Thymus (tissue), 11 donors: ENCODE results near the gene PLA2G4C. TPM values are rescaled to one million over a fixed set of nuclear protein-coding genes. Genes with fewer than 3 reads are reported as not detected.
"Not testable (repeated sequence)": the region's sequence is repeated elsewhere in the genome, so short reads cannot be mapped to it uniquely, and the experiment has no call there.

Experiments
- DNase-seq, 9 donors: peaks; one replicate each; pipeline ENCODE4 v3.0.0-alpha.2; 2013; ENCODE audit warnings: low spot score in 9 of 9, low read depth in 6 of 9, missing footprints in 1 of 9
- H3K27ac ChIP-seq, 2 donors: one replicate each; pipeline ENCODE4 v1.5.1; 2013; ENCODE audit warnings: control low read depth in 1 of 2, low read depth in 1 of 2, low read length in 1 of 2, mild to moderate bottlenecking in 1 of 2, moderate library complexity in 1 of 2
- H3K27me3 ChIP-seq, 2 donors: one replicate each; pipeline ENCODE4 v1.5.1; 2013; ENCODE audit warnings: low read length in 1 of 2; ENCODE audit not compliant: control insufficient read depth in 2 of 2, insufficient read depth in 1 of 2
- H3K36me3 ChIP-seq, 2 donors: one replicate each; pipeline ENCODE4 v1.5.1; 2013; ENCODE audit warnings: low read length in 1 of 2, mild to moderate bottlenecking in 1 of 2, moderate library complexity in 1 of 2; ENCODE audit not compliant: control insufficient read depth in 2 of 2, insufficient read depth in 2 of 2
- H3K4me1 ChIP-seq, 2 donors: one replicate each; pipeline ENCODE4 v1.5.1; 2013; ENCODE audit warnings: low read length in 2 of 2; ENCODE audit not compliant: control insufficient read depth in 2 of 2, insufficient read depth in 2 of 2
- H3K4me3 ChIP-seq, 2 donors: one replicate each; pipeline ENCODE4 v1.5.1; 2013; ENCODE audit warnings: low read length in 2 of 2, control low read depth in 1 of 2, mild to moderate bottlenecking in 1 of 2
- H3K9me3 ChIP-seq, 2 donors: one replicate each; pipeline ENCODE4 v1.5.1; 2013; ENCODE audit warnings: low read length in 1 of 2, mild to moderate bottlenecking in 1 of 2; ENCODE audit not compliant: control insufficient read depth in 2 of 2, insufficient read depth in 1 of 2
- WGBS: extraction: QIAGEN DNeasy Blood & Tissue Kit; methylation state at CpG from one replicate; pipeline ENCODE4 v1.1.7; 2013; 5-methylcytosine and 5-hydroxymethylcytosine counted together
- polyA plus RNA-seq: library from polyadenylated mRNA; stranded (reverse); fragments of 200-250 nt; gene quantifications from one replicate; pipeline ENCODE4 v1.2.3, GENCODE V29; 2013
- total RNA-seq: library from RNA; stranded (reverse); fragments of 120-200 nt; gene quantifications from one replicate; pipeline ENCODE4 v1.2.4, GENCODE V29; 2013
- donor health status: healthy.

PLA2G4C gene
- total and polyA plus RNA-seq, 2 donors = 8.1 to 15.0 TPM

DNA sequence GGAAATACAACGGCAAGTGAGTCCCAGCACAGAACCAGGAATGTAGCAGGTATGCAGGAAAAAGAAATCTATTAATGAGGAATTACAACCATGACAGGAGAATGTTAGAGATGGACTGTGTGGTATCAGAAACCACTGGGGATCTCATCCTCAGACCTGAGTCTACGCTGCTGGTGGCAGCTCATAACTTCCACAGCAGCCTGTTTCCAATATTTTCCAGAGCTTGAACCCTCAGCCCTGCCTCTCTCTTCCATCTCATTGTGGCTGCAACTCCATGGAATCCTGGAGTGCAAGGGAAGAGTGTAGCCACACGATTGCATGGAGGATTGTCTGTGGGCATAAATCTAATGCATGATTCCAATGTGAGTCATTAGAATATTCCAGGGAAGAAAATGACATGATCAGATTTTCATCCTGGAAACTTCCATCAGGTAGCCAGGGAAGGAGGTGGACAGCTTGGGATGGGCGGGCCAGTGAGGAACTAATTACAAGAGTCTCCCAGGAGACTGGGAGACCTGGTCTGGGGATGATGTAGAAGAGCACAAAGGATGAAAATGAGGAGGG lies 14.9 kb downstream of the PLA2G4C start:
- no peaks in the 10 kb centered on the region for H3K36me3 ChIP-seq
- WGBS = 85% methylated on average over 4 of the region's 4 CpGs

GRCh38 chr19:48094855-48095203 lies 15.8 kb downstream of the PLA2G4C start:
- Histone ChIP-seq H3K36me3 (no peaks in the 10 kb centered on the region), H3K9me3 (no peaks in the 10 kb centered on the region), H3K4me1 (no peaks in the 10 kb centered on the region), H3K27me3 (no peaks in the 10 kb centered on the region), H3K4me3 (no peak overlapping the region), H3K27ac (no peak overlapping the region)
- 94% methylated on average over 2 of the region's 2 CpGs for WGBS
- no peak for DNase-seq

More for the DNA sequence above, 14.9 kb downstream of the PLA2G4C start:
- Histone ChIP-seq H3K27me3 (no peaks in the 10 kb centered on the region), H3K4me3 (no peak overlapping the region), H3K4me1 (no peaks in the 10 kb centered on the region), H3K27ac (no peak overlapping the region), H3K9me3 (no peaks in the 10 kb centered on the region)
- DNase-seq = no peak

GRCh38 chr19:48094129-48094854 lies 16.3 kb downstream of the PLA2G4C start:
- Histone ChIP-seq H3K27ac (no peak overlapping the region), H3K36me3 (no peaks in the 10 kb centered on the region)
- WGBS = 24% methylated on average over 1 of the region's 1 CpG

GRCh38 chr19:48091111-48091718 lies 19.4 kb downstream of the PLA2G4C start:
- H3K4me3 ChIP-seq, DNase-seq, H3K4me1 ChIP-seq, H3K27ac ChIP-seq, H3K9me3 ChIP-seq, H3K27me3 ChIP-seq, H3K36me3 ChIP-seq: not testable (repeated sequence)
- 94% methylated on average over 13 of the region's 13 CpGs for WGBS

More at GRCh38 chr19:48094129-48094854, 16.3 kb downstream of the PLA2G4C start:
- no peaks in the 10 kb centered on the region for H3K4me1 ChIP-seq
- H3K4me3 ChIP-seq = no peak overlapping the region
- H3K27me3 ChIP-seq = no peaks in the 10 kb centered on the region
- DNase-seq = no peak
- no peaks in the 10 kb centered on the region for H3K9me3 ChIP-seq

- H3K9me3 ChIP-seq = no peaks in the 10 kb centered on the region
- H3K4me3 ChIP-seq = no peak overlapping the region
- no peak for DNase-seq
- 80% methylated on average over 5 of the region's 5 CpGs for WGBS
- H3K4me1 ChIP-seq = no peaks in the 10 kb centered on the region
- H3K36me3 ChIP-seq = no peaks in the 10 kb centered on the region
- H3K27me3 ChIP-seq = no peaks in the 10 kb centered on the region
- H3K27ac ChIP-seq = no peak overlapping the region
These were observed 20.3 kb downstream of the PLA2G4C start for GRCh38 chr19:48090281-48090802.

DNA sequence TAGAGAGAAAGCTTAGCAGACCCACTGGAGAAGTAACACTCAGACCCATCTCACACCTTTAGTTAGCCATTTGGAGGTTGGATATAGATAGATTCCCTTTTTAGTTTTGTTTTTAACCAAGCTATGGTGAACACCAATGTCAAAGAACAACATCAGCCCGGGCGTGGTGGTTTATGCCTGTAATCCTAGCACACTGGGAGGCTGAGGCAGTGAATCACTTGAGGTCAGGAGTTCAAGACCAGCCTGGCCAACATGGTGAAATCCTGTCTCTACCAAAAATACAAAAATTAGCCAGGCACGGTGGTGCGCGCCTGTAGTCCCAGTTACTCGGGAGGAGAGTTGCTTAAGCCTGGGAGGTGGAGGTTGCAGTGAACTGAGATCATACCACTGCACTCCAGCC lies 21.6 kb downstream of the PLA2G4C start:
- DNase-seq, H3K4me1 ChIP-seq, H3K36me3 ChIP-seq, H3K27me3 ChIP-seq, H3K4me3 ChIP-seq, H3K27ac ChIP-seq, H3K9me3 ChIP-seq: not testable (repeated sequence)
- 98% methylated on average over 6 of the region's 6 CpGs for WGBS

GRCh38 chr19:48085904-48086864 lies 24.4 kb downstream of the PLA2G4C start:
- Histone ChIP-seq H3K4me3 (no peak overlapping the region), H3K9me3 (no peaks in the 10 kb centered on the region), H3K4me1 (no peaks in the 10 kb centered on the region), H3K36me3 (no peaks in the 10 kb centered on the region), H3K27me3 (no peaks in the 10 kb centered on the region), H3K27ac (no peak overlapping the region)
- no peak for DNase-seq
- WGBS = 91% methylated on average over 7 of the region's 7 CpGs

DNA sequence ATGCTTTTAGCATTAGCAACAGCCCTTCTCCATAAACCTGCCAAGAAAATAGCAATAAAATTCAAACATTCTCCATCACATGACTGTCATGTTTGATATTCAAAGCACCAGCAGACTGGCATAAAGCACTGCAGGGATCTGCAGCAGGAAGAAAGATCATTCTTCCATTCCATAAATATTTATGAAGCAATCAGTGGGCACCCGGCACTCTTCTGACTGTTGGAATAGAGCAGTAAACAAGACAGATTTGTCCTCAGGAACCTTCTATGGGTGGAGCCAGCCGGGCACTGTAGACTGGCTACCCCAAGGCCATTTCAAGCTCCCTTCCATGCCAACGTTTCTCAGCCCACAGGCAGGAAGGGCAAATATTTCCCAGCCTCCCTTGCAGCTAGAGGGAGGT lies 25.5 kb downstream of the PLA2G4C start:
- Histone ChIP-seq H3K4me1 (no peaks in the 10 kb centered on the region), H3K27me3 (no peaks in the 10 kb centered on the region), H3K4me3 (no peak overlapping the region), H3K9me3 (no peaks in the 10 kb centered on the region), H3K27ac (no peak overlapping the region), H3K36me3 (no peaks in the 10 kb centered on the region)
- no peak for DNase-seq
- WGBS = 78% methylated on average over 3 of the region's 3 CpGs
